Measurements from ENCODE around the gene SPTSSA. TPM values are rescaled to one million over a fixed set of nuclear protein-coding genes. Genes with fewer than 3 reads are reported as not detected.

Gene SPTSSA
- total and polyA plus RNA-seq, 10 of the 15 experiments (the other 5 are each of a cell fraction or from before 2014, with no cell fraction given), result 9.3 to 37.7 (median 21.0) TPM

DNA sequence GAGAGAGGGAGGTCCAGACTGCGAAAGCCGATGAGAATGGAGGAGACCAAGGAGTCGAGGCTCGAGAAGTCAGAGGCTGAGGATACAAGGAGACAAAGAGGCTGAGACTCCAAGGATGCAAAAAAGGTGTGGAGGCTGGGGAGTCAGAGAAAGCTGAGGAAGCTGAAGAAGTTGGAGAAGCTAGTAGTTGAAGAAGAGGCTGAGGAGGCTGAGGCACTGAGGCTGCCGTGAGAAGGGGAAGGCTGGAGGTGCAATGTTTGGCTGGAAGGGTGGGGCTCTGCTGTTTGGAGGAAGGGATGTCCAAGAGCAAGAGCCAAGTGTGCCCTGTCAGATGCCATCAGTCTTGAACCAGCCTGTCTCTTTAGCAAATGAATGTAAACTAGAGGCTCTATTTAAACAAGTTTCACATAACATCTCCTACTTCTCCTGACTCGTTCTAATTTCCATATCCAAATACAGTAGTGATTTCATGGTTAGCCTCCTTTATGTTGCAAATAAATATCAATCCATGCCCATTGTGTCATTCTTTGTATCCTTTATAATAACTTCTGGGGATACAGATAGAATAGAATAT is 10.8 kb upstream of the SPTSSA start (continued):
- TF ChIP-seq, protein P1, sequence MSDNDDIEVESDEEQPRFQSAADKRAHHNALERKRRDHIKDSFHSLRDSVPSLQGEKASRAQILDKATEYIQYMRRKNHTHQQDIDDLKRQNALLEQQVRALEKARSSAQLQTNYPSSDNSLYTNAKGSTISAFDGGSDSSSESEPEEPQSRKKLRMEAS (IDR thresholded peaks at IDR 0.05; ENCODE audit: low read depth, low read length), result no peak
- TF ChIP-seq PBX3 (IDR thresholded peaks at IDR 0.05; ENCODE audit: insufficient replicate concordance, low read depth, low read length), result no peak
- TF ChIP-seq BMI1 (IDR thresholded peaks at IDR 0.05; ENCODE audit: borderline replicate concordance), result no peak
- no peak for TF ChIP-seq ETV6 (conservative IDR thresholded peaks at IDR 0.05 in 1 of 2, IDR thresholded peaks at IDR 0.05 in 1 of 2; ENCODE audit: borderline replicate concordance in 1 of 2, low read depth in 1 of 2)
- no peak for TF ChIP-seq MEF2B (IDR thresholded peaks at IDR 0.05; ENCODE audit: partially characterized antibody, poor library complexity, severe bottlenecking)
- no peak for TF ChIP-seq ATF3 (IDR thresholded peaks at IDR 0.05; ENCODE audit: borderline replicate concordance, extremely low read depth, low read depth, low read length)
- no peak for TF ChIP-seq CBFB (IDR thresholded peaks at IDR 0.05; ENCODE audit: low read depth)

DNA sequence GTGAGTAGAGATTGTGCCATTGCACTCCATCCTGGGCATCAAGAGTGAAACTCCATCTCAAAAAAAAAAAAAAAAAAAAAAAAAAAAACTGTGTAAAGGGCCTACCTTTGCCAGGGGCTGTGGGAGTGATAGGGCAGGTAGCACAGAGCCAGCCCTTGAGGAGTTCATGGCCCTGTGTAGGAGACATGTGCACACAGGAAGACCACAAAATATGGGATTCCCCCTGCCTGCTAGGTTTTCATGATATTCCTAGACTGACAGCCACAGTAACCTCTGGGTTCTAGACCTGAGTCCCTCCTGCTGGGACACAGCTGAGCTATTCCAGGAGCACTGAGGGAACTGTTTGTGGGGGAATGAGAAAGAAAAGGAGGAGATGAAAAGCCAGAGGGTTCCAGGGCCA is 8.3 kb upstream of the SPTSSA start:
- no peaks in the 10 kb centered on the region for H4K20me1 ChIP-seq (ENCODE audit: control insufficient read depth, insufficient read depth)
- no peaks in the 10 kb centered on the region for H3K36me3 ChIP-seq (ENCODE audit: control insufficient read depth in 2 of 2, insufficient read depth in 2 of 2, low read length in 1 of 2)
- no peaks in the 10 kb centered on the region; a peak in 1 of 4 replicates for H3K27me3 ChIP-seq (replicated peaks in 1 of 2; ENCODE audit: control insufficient read depth in 2 of 2, insufficient read depth in 2 of 2, low read length in 1 of 2)
- ChIA-PET RAD21 (ENCODE audit: unreplicated experiment) (no interaction called here), POLR2A (interaction anchor here (0.5 kb wide), 1 partner anchor 27 kb away, joined by 5 read pairs; no protein-coding TSS in a partner anchor), SMC1A (ENCODE audit: uncharacterized antibody, unreplicated experiment) (no interaction called here), CTCF (no interaction called here)
- no peaks in the 10 kb centered on the region for H3K79me2 ChIP-seq (ENCODE audit: control insufficient read depth, insufficient read depth, low read length)
- H3K9ac ChIP-seq (ENCODE audit: control insufficient read depth, insufficient read depth, low read length), result no peak overlapping the region
- peak; percentile 40; the same call in 2 of the 3 replicates for ATAC-seq
- H3K4me2 ChIP-seq (ENCODE audit: control insufficient read depth, insufficient read depth), result no peak overlapping the region
- no peak for FAIRE-seq
- no peak for DNase-seq (ENCODE audit: low read depth, low spot score)
- H3K4me3 ChIP-seq, result no peak overlapping the region
- BruUV-seq (replicated peaks), result no TSS peak
- H2AFZ ChIP-seq (ENCODE audit: control insufficient read depth, low read depth, low read length), result no peak overlapping the region; the same call in 1 of the 2 replicates
- H3K27ac ChIP-seq (ENCODE audit: control insufficient read depth, insufficient read depth), result no peak overlapping the region
- no peaks in the 10 kb centered on the region for H3K9me3 ChIP-seq (replicated peaks; ENCODE audit: control insufficient read depth, insufficient read depth, low read length)
- H3K4me1 ChIP-seq (ENCODE audit: control insufficient read depth, insufficient read depth, low read length), result no peaks in the 10 kb centered on the region
- in situ Hi-C loops (cut with MboI) (no loop called here), intact Hi-C loops (cut with micrococcal nuclease; ENCODE audit: unreplicated experiment) (no loop called here)
- TF ChIP-seq NFYA (IDR thresholded peaks at IDR 0.05; ENCODE audit: borderline replicate concordance, low read depth, low read length) (no peak), NR2C1 (IDR thresholded peaks at IDR 0.05) (no peak), TAF1 (IDR thresholded peaks at IDR 0.05; ENCODE audit: borderline replicate concordance, low read depth, low read length) (no peak), RBBP5 (conservative IDR thresholded peaks at IDR 0.05) (no peak), BHLHE40 (IDR thresholded peaks at IDR 0.05; ENCODE audit: borderline replicate concordance in 1 of 2, low read depth in 2 of 2, low read length in 1 of 2) (no peak), ZBTB11 (CRISPR knock-in tag; IDR thresholded peaks at IDR 0.05) (no peak), IRF4 (IDR thresholded peaks at IDR 0.05; ENCODE audit: low read depth, low read length) (no peak), FOXK2 (IDR thresholded peaks at IDR 0.05) (no peak), FOXM1 (IDR thresholded peaks at IDR 0.05; ENCODE audit: low read depth, low read length) (no peak), PAX5 (IDR thresholded peaks at IDR 0.05; ENCODE audit: borderline replicate concordance, low read depth, low read length) (no peak), RUNX3 (IDR thresholded peaks at IDR 0.05; ENCODE audit: low read length) (no peak), SMC3 (IDR thresholded peaks at IDR 0.05; ENCODE audit: borderline replicate concordance, low read length) (no peak), PML (IDR thresholded peaks at IDR 0.05; ENCODE audit: low read length) (no peak)
